Stimulated activated CD8-positive, alpha-beta memory T cell treated with anti-CD3 and anti-CD28 coated beads, Interleukin-4, amount 100 ng/mL, for 24 hours (primary cell): ENCODE data around the gene SNRNP48.

ENCODE experiments used
- DNase-seq: peaks from one replicate; pipeline ENCODE4 v3.0.0-alpha.2; 2020; ENCODE audit warnings: low read depth

Gene SNRNP48

GRCh38 chr6:7559651-7560385 is 30.2 kb upstream of the SNRNP48 start:
- DNase-seq = no peak

DNA sequence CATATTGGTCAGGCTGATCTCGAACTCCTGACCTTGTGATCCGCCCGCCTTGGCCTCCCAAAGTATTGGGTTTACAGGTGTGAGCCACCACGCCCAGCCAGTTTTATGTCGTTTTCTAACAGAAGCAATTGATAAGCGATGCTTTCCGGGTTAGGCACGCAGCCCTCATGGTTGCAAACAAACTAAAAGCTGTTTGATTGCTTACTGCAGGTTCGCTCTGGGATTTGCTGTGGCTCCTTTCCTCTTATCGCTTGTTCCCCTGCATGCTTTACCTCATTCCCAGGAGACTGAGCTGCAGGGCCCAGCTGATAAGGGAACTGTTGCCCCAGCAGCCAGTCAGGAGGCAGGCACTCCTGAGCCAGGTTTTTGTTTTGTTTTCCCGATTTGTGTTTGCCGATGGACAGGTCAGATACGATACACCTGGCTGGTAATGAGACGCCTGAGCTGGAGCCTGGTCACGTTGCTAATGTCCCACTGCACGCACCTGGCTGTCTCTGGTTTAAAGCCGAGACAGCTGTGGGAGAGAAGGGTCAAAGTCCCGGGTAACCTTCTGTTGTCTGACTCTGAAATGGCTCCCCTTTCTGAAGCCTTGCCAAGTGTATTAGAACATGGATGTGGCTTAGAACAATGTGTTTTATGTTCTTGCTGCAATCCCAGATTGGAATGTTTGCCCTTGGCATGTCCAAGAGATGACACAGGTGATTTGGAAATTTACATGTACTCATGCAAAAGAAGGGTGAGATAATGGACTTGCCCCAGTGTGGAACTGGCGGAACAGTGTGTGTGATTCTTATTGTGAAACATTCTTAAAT is 28.6 kb upstream of the SNRNP48 start:
- DNase-seq = no peak

DNA sequence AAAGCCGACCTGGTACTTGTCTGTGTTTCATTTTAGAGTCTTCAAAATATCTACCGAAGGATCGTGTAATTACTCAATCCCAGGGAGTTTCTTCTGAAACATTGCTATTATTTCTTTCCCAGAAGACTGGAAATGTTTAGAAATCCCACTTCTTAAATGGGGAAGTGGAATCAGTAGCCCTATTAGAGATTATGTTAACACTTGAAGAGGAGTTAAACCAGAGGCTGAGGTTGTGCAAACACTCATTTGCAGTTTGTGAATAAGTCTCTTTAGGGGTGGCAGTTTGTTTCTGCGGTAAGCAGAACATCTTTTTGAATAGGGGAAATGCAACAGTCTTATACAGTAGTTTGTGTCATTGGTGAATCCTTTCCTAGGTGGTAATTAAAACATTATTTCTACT is 27.2 kb upstream of the SNRNP48 start:
- no peak for DNase-seq

GRCh38 chr6:7566107-7566506 is 23.9 kb upstream of the SNRNP48 start:
- no peak for DNase-seq

GRCh38 chr6:7566617-7567173 is 23.3 kb upstream of the SNRNP48 start:
- DNase-seq = no peak

DNA sequence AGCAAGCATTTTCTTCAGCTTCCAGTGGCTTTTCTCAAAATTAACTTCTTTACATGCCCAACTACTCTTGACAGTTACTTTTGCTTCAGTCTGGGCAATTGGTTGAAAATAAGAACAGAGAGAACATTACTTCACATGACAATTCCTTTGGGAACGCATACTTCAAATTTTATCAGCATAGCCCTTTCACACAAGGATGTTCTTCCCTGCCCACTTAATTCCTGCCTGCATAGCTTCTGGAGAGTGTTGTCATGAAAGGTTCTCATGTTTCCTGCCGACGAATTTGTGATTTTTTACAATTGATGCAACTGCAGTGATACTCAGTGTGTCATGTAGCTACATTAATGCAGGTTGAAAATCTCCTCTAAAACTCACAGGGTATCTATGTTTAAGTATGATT is 22.0 kb upstream of the SNRNP48 start:
- no peak for DNase-seq

GRCh38 chr6:7569082-7569481 is 20.9 kb upstream of the SNRNP48 start:
- no peak for DNase-seq

DNA sequence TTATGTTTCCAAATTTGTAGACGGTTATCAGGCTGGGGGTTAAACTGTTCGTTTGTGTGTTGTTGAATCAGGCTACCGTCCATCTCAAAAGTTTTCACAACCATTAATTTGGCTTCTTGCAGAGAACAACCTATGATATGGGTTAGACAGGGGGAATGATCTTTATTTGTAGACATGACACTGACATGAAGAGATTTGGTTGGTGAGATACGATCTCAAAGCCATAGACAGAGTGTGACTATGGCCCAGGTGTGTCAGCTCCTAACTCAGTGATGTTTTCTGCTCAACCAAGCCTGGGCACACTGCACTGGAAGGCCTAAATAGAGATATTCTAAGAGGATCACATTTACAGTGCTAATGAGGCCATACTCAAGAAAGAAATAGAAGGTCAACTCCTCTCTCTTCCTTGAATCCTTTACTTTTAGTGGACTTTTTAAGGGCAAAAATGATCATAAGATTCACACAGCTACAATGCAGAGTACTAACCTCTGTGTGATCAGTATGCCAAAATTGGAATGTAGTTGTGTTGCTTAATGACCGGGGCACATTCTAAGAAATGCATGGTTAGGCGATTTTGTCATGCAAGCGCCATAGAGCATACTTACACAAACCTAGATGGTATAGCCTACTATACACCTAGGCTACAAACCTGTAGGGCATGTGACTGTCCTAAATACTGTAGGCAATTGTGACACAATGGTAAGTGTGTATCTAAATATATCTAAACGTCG is 17.6 kb upstream of the SNRNP48 start:
- no peak for DNase-seq

DNA sequence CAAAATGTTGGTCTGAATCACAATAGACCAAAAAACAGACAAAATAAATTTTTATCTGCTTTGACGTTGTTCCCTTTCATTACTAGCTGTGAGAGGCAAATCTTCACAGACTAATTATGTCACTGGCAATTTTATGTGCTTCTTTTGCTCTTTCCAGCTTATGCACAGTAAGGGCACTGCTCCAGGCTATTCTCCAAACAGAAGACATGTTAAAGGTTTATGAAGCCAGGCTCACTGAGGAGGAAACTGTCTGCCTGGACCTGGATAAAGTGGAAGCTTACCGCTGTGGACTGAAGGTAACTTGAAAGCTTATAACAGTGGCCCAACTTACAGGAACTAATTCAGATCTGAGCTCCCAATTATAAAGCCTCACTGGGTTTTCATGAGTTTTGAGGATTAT is 15.5 kb upstream of the SNRNP48 start:
- DNase-seq = no peak

GRCh38 chr6:7578516-7578915 is 11.5 kb upstream of the SNRNP48 start:
- DNase-seq = no peak

DNA sequence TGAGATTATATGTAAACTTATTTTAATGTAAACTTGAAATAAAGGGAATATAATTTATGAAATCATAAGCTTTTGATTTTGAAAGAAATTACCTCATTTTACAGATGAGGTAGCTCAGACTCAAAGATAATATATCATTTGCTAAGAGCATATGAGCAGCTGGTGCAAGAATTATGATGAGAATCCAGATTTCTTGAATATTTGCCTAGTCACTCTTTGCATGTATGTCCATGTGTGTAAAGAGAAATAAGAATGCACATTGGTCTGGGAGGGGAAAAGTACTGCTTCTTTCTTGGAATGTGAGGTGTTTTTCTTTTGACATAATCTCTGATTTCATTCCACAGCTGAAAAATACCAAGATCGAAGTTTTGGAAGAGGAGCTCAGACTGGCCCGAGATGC is 11.1 kb upstream of the SNRNP48 start:
- no peak for DNase-seq

- no peak for DNase-seq
These were observed 10.1 kb upstream of the SNRNP48 start for GRCh38 chr6:7579851-7580250.

- no peak for DNase-seq
These were observed 9.5 kb upstream of the SNRNP48 start for GRCh38 chr6:7580537-7580926.

- DNase-seq = no peak
These were observed 8.9 kb upstream of the SNRNP48 start for GRCh38 chr6:7580927-7581618.

DNA sequence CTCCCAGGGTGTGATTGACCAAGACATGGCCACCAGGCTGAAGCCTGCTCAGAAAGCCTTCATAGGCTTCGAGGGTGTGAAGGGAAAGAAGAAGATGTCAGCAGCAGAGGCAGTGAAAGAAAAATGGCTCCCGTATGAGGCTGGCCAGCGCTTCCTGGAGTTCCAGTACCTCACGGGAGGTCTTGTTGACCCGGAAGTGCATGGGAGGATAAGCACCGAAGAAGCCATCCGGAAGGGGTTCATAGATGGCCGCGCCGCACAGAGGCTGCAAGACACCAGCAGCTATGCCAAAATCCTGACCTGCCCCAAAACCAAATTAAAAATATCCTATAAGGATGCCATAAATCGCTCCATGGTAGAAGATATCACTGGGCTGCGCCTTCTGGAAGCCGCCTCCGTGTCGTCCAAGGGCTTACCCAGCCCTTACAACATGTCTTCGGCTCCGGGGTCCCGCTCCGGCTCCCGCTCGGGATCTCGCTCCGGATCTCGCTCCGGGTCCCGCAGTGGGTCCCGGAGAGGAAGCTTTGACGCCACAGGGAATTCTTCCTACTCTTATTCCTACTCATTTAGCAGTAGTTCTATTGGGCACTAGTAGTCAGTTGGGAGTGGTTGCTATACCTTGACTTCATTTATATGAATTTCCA is 4.6 kb upstream of the SNRNP48 start:
- DNase-seq = no peak

DNA sequence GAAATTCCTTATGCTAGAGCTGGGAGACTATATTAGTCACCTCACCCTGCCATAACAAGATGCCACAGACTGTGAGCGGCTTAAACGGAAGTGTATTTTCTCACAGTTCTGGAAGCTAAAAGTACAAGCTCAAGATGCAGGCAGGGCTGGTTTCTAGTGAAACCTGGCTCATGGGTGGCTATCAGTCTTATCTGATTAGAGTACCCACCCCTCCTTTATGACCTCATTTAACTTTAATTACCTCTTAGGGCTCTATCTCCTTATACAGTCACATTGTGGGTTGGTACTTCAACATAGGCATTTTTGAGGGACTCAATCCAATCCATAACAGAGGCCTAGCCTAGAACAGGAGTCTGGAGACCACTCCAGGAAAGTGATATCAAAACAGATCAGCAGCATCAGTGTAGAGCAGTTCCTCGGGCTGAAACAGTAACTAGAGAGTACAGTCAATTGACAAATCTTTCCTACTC is 2.3 kb upstream of the SNRNP48 start:
- DNase-seq = no peak

DNA sequence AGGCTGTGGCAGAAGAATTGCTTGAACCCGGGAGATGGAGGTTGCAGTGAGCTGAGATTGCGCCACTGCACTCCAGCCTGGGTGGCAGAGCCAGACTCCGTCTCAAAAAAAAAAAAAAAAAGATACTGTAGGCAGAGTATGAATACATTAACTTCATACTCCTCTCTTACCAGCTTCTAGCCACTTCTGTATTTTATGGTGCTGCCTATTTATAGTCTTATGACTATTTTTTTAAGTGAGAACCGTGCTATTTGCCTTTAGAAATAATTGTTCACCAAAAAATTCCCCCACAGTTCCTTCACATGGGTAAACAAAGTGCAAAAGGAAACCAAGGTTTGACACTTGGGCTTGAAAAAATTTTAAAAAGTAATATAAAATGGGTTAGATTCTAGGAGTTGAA is 1.5 kb upstream of the SNRNP48 start:
- no peak for DNase-seq

DNA sequence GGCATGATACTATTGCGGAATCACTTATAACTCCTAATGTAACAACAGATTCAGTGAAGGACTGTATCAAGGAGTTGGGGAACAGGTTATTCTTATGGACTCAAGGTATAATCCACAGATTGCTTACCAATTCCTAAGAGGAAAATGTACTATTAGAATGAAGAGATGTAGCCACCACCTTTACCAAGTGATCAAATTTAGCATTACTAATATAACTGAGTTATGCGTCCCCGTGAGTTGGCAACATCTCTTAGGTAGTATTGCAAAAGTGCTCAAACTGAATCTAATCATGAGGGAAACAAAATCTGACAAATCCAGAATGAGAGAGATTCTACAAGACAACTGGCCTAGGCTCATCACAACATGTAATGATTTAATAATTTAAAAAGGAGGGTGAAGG is 777 bp upstream of the SNRNP48 start:
- DNase-seq = no peak

DNA sequence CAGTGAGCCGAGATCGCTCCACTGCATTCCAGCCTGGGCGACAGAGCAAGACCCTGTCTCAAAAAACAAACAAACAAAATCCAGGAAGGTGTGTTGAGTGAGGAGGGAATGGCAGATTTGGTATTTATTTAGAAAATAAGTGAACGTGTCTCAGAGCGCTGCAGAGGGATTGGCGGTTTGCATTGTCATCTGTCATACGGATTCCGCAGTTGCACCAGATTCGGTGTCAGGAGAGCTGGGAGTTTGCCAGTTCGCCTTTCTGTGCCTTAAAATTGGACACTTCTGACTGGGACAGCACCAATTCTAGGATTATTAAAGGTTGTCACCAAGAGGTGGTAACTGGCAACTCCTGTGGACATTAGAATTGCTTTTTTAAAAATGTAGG is 912 bp downstream of the SNRNP48 start:
- DNase-seq = no peak

- DNase-seq = no peak
These were observed 1.8 kb downstream of the SNRNP48 start for GRCh38 chr6:7591770-7592169.

DNA sequence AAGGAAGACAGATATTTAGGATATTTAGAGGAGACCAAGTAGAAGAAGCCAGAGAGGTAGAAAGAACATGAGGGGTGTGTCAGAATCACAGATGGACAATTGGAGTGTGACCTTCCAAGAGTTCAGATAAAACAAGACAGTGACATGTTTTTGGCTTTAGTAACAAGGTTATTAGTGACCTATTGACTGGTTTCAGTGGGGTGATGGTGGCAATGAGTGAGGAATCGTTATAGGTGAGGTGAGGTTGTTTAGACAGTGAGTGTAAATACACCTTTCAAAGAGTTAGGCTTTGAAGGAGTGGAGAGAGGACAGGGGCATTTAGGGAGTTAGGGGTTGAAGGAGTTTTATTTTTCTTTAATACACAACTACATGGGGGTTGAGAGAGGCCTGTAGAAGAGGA is 3.2 kb downstream of the SNRNP48 start:
- DNase-seq = no peak
